GM21529 (cell line): ENCODE data around the gene DNAJC17.

Experiments
- ATAC-seq: cut with Tn5 transposase; IDR thresholded peaks from one replicate; pipeline ENCODE4 v1.9.1; 2021; ENCODE audit not compliant: unreplicated experiment

The DNAJC17 gene

DNA sequence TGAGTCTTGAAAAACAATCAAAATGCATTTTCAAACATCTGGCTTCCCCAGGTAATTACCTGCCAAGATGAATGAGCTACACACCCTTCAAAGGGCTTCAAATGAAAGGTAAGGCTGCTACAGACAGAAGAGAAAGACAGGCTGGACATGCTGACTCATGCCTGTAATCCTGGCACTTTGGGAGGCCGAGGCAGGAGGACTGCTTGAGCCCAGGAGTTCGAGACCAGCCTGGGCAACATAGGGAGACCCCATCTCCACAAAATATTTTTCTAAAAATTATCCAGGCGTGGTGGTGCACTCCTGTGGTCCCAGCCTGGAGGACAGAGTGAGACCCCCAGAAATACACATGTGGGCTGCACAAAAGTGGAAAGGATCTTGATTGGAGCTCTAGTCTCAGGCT is 14.9 kb downstream of the DNAJC17 start:
- ATAC-seq, result no peak

DNA sequence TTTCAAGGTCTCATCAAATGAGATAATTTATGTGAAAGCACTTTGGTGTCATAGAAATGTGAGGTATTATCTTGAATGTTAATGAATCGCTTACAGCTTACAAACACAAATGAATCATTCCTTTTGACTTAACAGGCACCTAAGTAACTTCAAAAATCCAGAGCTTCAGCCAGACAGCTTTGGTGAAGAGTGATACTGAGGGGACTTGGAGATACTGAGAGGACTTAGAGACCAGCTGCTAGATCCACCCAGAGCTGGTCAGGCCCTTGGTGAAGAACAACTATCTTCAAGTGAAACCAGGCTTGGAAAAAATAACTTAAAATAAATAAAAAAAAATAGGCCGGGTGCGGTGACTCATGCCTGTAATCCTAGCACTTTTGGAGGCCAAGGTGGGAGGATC is 16.6 kb downstream of the DNAJC17 start:
- no peak for ATAC-seq

DNA sequence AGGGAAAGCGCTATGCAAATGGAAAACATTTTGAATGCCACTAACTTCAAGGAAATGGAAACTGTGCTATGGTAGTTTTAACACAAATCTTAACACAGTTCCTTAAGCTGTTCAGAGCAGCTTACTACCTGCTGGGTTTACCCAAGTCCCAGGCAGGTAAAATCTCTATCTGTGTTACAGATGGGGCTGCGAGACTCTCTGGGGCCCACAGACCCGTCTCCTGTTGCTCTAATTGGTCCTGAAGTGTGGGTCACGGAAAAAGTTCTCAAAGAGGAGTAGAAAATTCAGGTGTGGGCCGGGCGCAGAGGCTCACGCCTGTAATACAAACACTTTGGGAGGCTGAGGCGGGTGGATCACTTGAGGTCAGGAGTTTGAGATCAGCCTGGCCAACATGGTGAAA is 17.3 kb downstream of the DNAJC17 start:
- ATAC-seq, result no peak

- ATAC-seq, result no peak
These were observed 18.2 kb downstream of the DNAJC17 start for GRCh38 chr15:40789119-40789518.

- no peak for ATAC-seq
These were observed 19.3 kb downstream of the DNAJC17 start for GRCh38 chr15:40787991-40788390.

- no peak for ATAC-seq
These were observed 19.9 kb downstream of the DNAJC17 start for GRCh38 chr15:40787344-40787841.

DNA sequence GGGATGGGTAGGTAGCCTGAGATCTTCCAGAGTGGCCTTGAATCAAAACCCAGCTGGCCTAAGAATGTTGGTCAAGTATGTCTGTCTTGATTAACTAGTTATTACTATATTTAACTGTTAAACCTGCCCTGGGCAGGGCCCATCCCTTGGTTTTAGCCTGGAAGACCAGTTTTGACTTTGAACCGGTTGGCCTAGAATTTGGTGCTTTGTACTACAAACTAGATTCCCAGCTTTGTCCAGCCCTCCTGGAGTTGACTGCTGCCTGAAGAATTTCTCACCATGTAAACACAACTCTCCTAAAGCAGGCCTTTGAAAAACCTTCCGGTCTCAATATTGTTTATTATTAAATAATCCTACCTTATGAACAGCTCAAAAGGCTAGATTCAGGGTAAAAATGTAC is 21.5 kb downstream of the DNAJC17 start:
- ATAC-seq, result no peak

GRCh38 chr15:40785164-40785563 is 22.1 kb downstream of the DNAJC17 start:
- no peak for ATAC-seq

GRCh38 chr15:40782609-40783227 is 24.6 kb downstream of the DNAJC17 start:
- peak; percentile 79 for ATAC-seq

DNA sequence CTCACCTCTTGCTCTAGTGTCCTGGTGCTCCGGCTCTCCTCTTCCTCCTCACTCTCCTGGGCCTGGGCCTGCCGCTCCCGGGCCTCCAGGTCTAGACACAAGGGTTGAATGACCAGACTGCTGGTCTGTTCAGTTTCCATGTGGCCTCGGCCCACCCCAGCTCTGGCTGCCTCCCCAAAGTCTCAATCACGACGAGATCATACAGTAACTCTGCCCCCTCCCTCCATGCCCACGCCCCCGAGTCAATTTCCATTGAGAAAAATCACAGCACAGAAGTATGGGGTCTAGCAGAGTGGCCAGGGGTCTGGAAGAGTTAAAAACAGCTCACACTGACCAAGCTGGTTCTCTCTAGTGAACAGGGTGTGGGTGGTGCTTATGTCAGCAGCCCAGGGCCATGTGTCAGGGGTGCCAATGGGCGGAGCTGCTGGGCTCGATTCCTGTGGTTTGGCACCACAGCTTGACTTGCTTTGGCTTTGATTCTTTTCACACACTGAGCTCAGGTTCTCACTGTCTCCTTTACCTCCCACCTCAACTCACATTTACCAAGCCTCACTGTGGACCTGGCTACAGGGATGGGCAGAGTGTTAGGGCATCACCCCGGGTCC is 30.6 kb downstream of the DNAJC17 start:
- ATAC-seq, result no peak

DNA sequence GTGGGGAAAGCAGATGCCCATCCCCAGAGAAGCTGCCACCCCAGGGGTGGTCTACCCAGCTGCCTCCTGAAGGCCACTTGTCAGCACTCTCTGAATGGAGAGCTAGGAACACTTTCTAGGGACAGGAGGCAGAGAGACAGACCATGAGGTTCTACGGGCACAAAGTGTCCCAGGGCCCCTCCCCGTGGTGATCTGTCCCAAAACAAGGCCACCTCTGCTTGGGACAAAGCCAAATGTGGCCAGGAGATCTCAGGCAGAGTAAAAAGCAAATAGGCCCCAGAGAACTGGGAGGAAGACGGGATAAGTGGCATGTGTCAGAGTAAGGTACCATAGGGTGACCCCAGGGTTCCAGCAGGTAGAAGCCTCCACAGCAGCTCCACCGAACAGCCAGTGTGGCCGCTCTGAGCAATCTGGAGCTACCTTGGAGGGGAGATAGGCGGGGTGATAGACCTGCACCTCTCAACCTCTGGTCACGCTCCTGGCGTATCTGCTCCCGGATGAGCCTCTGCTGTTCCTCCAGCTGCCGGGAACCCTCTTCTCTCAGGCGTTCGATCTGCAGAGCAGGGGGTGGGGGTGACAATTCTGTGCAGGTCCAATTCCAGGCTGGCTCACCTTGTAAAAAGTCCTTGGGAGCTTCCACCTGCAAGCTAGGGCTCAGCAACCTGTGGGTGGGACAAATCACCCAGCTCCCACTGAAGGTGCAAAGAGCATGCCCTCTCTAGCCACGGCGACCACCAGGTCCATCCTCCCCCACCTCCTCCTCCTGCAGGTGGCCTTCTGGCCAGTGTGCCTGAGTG is 31.3 kb downstream of the DNAJC17 start:
- no peak for ATAC-seq

DNA sequence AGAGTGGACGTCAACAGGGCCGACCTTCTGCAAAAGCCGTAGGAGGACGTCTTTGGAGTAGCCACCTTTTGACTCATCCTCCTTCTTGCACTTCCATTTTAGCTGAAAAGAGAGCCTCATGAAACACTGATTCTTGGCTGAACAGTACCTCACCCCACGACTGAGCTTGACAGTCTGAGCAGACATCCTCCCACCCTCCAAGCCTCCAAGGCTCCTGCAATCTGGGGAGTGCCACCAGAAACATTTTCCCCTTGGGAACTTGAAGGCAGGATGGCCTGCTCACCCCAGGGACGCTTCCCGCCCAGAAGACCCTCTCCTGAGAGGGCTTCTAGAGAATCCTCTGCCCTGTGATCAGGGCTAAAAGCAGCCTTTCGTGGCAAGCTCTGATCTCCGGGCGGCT is 32.3 kb downstream of the DNAJC17 start:
- ATAC-seq, result no peak

GRCh38 chr15:40773902-40774301 is 33.4 kb downstream of the DNAJC17 start:
- no peak for ATAC-seq

DNA sequence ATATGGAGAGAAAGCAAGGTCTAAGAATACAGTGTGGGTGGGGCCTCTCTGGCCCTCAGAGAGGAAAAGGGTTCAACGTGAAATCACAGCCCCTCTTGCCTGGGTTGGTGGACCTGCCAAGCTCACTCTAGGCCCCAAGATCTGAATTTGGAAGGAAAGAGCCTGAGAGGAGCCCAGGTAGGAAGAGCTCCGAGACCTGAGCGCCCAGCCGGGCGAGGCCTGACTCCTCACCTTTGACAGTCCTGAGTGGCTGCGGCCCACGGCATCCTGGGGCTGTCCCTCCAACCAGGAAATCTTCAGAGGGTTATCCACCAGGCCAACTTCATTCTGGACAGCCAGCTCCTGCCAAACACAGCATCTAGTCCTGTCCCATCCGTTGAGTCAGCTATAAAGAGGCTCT is 33.8 kb downstream of the DNAJC17 start:
- no peak for ATAC-seq

DNA sequence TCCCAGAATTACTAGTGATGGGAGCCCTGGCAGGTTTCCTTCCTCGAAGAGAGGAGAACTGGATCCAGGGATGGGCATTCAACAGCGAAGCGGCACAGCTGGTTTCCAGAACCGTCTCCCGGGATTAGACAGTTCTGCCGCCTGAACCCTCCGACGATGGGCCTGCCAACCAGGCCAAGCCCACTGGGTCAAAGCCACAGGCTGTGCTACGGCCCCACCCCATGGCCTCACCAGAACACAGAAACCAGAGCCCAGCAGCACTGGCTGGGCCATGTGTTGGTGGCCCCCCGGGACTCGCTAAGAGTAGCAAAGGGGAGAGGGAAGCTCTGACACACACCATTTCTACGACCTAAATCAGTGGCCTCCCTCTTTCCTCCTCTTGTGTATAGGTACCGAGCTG is 35.3 kb downstream of the DNAJC17 start:
- no peak for ATAC-seq

DNA sequence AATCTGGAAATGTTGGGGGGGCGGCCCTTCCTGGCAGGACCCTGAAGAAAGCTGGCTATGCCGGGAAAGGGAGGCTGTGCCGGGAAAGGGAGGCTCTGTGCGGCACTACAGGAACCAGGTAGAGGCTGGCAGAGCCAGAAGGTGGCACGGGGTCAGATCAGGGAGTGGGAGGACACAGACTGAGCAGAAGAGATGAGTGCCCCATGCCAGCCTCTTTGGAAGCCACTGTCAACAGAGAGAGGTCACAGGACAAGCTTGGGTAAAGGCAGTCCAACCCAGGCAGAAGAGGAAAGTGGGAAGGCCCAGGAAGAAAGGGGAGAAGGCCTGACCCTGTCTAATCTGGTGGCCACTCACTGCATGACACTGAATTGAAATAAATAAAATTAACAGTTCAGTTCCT is 36.0 kb downstream of the DNAJC17 start:
- ATAC-seq, result no peak

GRCh38 chr15:40770147-40770721 is 37.0 kb downstream of the DNAJC17 start:
- no peak for ATAC-seq

- ATAC-seq, result peak; percentile 53
These were observed 37.8 kb downstream of the DNAJC17 start, which contains the start of gene C15orf62 for GRCh38 chr15:40769274-40770146. Gene C15orf62, plus strand, starts transcription at chr15:40769980. Its CDS starts 516 bp downstream, at chr15:40770496.

DNA sequence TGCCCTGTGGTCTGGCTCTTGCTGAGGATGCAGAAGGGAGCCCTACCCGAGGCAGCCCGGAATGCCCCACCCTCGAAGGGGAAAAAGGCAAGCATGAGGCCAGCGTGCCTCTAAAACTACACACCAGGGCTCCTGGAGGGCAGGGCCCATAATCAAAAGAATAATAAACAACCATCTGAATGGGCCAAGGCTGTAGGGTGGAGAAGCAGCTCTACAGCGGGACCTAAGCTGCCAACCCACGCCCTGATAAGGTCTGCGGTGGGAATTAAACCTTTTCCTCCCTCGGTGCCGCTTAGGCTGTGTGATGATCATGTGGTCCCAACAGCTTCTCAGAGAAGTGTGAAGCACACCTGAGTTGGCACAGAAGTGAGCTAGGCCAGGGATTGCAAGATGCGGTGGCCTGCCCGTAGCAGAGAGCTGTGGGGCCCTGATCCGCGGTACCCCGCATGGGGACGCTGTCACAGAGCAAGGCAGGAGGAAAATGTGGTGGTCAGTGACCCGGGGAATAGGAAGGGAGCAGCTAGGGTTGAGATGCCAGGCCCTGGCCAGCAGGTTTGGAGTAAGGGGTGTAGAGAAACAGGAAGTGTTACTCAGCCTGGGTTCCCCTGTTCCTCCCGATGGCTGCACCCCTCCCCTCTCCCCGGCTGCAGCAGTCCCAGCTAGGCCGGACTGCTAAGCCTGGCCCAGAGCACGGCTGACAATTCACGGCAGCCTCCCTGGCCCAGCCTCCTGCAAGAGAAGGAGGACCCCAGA is 38.6 kb downstream of the DNAJC17 start:
- ATAC-seq, result no peak
